GM18873 (cell line): ENCODE results near the gene WNT3.
"Not testable (repeated sequence)": the region's sequence is repeated elsewhere in the genome, so short reads cannot be mapped to it uniquely, and the experiment has no call there.

Experiments used
- ATAC-seq: cut with Tn5 transposase; IDR thresholded peaks from one replicate; pipeline ENCODE4 v1.9.1; 2021; ENCODE audit warnings: mild to moderate bottlenecking, moderate library complexity, moderate number of reproducible peaks; ENCODE audit not compliant: unreplicated experiment, low FRiP score

The WNT3 gene, protein sequence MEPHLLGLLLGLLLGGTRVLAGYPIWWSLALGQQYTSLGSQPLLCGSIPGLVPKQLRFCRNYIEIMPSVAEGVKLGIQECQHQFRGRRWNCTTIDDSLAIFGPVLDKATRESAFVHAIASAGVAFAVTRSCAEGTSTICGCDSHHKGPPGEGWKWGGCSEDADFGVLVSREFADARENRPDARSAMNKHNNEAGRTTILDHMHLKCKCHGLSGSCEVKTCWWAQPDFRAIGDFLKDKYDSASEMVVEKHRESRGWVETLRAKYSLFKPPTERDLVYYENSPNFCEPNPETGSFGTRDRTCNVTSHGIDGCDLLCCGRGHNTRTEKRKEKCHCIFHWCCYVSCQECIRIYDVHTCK

DNA sequence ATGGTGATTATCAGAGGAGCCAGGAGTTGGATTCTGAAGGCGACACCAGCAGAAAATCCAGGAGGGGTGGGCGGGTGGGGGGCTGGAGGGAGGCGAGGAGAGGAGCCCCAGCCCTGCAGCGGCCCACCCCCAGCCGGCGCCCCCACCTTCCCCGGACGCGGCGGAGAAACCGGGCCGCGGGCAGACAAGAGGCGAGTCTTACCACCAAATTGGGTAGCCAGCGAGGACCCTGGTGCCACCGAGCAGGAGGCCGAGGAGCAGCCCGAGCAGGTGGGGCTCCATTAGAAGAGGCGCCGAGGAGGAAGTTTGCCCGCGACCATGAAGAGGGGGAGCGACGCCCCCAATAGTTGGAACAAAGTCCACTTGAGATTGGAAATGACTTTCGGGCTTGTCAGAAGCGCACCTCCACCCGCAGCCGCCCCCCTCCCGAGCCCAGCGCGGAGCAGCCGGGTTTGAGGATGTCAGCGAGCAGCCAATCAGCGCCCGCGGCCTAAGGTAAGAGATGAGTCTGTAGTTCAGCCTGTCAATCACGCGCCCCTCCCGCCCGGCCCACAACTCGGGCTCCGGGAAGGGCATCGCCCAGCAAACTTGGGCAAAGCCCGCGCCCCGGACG, at the start of gene WNT3:
Gene WNT3, minus strand, starts transcription at position 377 of the 613 bp plus-strand sequence. Its CDS starts 95 bp downstream, at position 282.
- no peak for ATAC-seq

DNA sequence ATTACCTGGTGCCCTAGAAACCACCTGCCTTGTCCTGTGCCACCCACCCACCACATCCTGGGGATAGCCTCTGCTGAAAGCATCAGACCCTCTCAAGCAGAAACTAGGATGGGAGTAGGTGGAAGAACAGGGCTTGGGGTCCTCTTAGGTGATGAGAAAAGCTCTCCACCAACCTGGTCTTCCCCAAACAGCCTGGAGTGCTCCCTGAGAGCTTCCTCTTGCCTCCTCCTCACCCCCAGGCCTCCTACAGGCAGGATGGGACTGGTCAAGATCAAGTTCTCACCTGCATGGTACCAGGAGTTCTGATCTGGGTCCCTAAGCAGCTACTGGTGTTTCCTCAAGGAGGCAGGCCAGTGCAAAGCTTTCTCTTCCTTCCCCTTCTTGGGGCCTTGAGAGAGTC, 48.3 kb upstream of the WNT3 start:
- no peak for ATAC-seq

DNA sequence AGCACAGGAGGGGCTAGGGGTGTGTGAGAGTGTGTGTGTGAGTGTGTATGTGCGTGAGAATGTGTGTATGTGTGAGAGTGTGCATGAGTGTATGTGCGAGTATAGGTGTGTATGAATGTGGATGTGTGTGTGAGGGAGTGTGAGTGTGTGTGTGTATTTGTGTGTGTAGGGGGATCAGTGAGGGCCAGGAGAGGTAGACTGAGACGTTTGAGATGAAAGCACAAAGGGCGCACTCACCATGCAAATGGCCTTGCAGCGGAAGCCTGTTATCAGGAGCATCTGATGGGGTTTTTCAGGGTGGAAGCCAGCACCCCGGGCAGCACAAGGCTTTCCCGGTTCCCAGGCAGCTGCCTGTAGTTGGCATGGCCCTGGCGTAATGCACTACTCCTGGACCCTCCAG, 47.8 kb upstream of the WNT3 start:
- ATAC-seq = no peak

DNA sequence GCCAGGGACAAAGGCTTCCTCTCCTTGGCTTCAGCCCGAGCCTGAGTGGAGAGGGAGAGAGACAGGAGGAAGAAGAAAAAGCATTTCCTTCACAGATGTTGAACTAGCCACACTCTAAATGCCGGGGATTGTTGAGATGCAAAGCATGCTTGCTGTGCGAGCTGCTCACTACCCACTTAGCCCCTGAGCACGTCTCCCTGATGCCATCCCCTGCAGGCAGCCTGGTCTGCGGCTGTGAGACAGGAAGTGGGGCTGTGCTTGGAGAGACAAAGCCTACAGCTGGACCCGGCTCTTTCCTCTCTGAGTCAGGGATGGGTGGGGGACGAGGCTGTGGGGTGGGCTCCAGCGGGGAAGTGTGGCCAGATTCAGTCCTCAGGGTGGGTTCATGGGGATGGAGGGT, 46.6 kb upstream of the WNT3 start:
- no peak for ATAC-seq

DNA sequence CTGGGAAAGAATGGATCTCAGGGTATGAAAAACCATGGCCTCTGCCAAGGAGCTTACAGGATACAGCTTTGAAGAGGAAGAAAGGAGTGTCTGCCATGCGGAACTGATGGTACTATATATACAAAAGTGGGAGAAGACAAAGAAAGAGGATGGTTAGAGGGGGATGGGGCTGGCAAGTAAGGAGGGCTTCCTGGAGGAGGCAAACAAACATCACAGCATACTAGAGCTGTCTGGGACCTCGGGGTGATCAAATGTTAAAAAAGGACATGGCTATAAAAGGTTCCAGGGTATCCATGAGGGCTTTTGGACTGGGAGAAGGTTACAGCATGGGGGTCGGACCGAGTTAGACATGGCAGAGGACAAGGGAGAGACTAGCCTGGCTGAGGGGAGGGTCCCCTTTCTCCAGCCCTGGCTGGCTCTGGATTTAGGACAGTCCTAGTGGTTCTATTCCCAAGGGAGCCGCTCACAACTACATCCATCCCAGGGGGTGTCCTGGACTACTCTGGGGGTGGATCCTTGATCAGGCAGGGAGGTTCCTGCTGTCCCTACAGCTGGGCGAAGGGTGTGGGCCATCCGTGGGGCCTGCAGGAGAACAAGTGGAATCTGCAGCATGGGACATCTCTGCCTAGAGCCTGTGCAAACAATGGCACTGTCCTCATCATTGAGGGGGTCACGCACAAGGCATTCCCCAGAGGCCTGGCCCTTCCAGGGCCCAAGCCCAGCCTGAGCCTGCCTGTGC, 45.1 kb upstream of the WNT3 start:
- ATAC-seq = no peak

DNA sequence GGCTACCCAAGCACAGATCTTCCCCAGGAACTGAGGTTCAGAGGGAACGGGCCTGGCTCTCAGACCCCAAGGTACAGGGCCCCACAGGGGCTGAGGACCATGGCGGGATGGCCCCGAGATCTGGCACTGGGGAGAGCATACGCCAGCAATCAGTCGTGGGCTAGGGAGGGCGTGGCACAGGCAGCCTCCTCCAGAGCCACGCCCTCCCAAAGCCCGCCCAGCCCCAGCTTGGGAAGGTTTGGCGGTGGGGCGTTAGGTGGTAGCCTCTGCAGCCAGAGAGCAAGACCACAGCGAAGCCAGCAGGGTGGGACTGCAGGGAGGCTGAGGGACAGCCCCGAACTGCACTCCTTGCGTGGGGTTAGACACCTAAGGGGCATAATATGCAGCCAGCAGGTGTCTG, 44.5 kb upstream of the WNT3 start:
- no peak for ATAC-seq

DNA sequence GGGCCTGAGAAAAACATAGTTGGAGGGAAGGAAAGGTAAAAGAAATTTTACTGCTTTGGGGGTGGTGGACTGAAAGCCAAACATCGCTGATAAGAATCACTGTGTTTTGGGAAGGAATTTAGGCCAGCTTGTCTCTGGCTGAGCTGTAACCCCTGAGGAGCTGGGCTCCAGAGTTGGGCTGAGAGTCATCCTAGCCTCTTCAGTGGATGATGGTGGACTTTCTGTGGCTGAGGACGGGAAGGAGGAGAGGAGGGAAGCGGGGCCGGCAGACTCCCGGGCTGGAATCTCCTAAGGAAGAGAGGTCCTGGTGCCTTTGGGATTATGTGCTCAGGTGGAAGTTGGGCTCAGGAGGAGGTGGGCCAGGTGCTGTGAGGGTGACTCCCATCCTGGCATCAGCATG, 41.5 kb upstream of the WNT3 start:
- ATAC-seq = no peak

DNA sequence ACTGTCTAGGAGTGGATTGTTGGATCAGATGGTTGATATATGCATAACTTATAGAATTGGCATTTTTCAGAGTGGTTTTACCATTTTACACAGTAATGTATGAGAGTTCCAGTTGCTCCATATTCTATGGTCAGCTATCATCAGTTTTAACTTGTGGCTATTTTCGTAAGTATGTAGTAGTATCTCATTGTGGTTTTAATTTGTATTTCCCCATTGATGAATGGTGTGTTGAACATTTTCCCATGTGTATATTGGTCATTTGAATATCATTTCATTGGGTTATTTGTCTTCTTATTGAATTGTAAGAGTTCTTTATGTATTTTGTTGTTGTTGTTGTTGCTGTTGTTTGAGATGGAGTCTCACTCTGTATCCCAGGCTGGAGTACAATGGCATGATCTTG, 39.1 kb upstream of the WNT3 start:
- no peak for ATAC-seq

DNA sequence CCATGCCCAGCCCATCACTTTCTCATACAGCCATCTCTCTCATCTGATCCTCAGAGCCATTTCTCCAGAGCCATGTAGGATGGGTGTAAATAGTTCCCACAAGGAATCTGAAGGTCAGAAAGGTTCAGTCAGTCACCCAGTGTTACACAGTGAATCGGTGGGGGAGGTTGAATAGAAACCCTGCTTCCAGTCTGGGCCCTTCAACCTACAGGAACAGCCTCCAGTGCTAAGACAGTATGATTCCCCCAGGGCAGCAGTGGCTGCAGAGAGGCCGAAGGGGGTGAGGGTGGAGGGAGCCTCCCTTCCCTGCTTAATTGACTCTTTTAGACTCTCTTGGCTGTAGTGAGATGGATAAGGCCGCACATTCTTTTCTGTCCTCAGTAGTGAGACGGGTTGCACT, 36.5 kb upstream of the WNT3 start:
- no peak for ATAC-seq

DNA sequence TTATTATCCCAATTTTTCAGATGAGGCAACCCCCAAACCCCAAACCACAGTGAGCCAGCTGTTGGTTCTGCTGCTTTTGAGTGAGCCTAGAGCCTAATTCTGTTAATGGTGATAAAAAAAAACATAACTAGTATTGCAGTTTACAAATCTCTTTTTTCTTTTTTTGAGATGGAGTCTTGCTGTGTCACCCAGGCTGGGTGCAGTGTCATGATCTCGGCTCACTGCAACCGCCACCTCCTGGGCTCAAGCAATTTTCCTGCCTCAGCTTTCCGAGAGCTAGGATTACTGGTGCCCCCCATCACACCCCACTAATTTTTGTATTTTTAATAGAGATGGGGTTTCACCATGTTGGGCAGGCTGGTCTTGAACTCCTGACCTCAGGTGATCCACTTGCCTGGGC, 36.0 kb upstream of the WNT3 start:
- no peak for ATAC-seq

DNA sequence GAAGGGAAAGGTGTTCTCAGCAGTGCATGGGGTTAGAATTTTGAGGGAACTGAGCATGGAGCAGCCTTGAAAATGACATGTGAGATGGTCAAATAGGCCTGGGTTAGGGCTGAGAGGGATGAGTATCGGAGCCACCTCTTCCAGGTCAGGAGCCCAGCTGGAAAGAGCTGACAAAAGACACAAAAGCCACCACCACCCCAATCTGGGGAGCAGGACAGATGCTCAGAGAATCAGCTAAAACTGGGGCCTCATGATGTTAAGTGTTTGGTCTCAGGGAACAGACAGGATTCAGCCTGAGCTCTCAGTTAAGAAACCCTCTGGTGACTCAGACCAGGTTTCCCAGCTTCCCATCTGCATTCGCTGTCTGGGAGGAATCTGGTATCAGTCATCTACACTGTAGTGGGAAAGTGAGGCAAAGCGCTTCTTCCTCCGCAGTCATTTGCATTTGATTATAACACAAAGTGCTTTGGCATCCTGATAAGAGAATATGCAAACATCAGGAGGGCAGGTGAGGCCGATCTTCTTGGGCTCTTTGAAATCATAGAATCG, 35.5 kb upstream of the WNT3 start:
- ATAC-seq = no peak

DNA sequence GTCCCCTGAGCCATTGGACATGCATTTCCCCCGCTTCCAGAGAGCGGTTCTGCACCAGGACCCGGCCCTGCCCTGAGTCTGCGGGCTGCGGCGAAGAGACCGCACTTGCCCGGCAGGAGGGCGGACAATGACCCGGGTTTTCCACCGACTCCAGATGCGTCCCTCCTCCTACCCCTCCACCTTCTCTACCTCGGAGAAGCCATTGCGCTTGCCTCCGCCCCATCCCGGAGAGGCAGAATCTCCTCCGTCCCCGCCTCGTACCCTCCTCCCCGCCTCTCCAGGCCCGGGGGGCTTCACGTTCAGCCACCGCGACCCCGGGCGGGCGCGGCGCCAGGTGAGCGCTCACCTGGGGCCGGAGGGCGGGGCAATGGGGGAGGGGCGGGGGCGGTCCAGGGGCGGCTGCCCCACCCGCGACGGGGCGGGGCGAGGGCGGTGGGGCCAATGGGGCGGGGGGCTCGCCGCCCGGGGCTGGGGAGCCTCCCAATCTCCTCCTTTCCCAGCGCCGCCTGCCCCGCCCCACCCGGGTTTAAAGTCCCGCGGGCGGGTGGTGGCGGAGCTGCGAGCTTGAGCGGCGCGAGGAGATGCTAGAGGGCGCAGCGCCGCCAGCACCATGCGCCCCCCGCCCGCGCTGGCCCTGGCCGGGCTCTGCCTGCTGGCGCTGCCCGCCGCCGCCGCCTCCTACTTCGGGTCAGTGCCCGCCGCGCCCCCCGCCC, 32.7 kb upstream of the WNT3 start, which contains the start of gene WNT9B:
Gene WNT9B, plus strand, starts transcription at position 555 of the 713 bp plus-strand sequence. Its CDS starts 56 bp downstream, at position 611.
- ATAC-seq = no peak

DNA sequence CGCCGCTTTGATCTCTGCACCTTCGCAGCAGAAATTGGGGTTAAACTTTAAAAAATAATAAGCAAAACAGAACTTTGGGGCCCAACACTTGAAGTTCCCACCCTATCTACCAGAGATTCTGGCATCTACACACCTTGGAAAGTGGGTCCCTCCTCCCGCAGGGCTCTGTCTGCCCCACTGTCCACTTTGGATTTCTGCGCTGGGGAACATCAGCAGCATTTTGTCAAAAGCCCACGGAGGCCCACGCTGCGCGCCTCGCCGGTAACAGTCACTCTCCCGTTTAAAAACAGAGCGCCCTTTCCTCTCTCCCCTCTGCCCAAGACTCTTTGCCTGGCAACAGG, 32.2 kb upstream of the WNT3 start:
- no peak for ATAC-seq

DNA sequence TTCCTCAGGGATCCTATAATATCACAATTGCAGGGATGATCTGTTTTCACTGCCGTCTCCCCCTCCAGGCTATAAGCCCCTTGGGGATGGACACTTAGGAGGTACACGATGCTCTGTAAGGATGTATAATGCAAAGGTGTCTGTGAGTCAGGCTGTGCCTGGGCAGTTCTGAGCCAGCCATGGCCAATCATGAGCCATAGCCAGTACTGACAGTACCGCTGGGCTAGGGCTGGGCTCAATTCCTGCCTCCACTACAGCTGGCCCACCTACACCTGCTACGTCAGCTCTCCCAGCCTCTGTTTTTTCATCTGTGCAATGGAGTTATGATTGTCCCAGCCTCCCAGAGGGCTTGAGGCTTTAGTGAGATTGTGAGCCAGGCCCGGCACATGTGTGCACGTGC, 30.0 kb upstream of the WNT3 start:
- ATAC-seq = no peak

DNA sequence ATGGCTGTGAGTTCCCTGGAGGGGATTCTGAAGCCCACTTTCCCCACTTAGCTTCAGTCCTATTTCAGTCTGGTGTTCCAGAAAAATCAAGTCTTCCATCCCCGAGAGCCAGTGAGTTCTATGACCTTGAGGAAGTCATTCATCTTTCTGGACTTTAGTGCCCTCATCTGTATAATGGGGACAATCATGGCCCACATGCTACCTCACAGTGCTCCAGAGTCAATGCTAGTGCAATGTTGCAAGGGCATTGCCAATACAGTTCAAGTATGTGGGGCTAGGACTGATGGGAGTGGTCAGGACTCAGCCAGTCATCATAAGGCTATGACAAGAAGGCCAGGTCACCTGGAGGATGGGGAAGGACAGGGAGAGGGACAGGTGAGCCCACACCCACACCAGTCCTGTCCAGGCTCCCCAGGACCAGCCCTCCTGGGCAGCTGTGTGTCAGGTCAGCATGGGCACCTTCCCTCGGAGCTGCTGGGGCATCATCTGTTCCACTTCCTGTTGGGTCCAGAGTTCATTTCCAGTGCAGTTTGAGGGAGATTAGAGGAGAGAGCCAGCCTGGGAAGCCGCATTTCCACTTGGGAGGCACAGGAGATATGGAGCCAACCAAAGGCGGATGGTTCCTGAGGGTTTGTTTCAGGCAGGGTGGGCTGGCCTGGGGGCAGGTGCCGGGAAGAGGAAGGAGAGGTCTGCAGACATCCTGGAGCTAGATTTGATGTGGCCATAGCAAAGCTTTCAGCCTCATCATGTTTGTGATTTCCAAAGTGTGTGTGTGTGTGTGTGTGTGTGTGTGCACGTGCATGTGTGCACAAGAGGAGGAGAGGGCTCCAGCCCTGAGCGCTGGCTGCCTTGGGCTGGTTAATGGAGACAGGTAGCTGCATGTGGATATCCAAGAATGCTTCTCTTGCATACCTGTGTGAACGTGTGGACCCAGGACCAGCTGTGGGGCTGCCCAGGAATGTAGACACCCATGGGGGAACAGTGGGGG, 29.0 kb upstream of the WNT3 start:
- ATAC-seq = no peak

DNA sequence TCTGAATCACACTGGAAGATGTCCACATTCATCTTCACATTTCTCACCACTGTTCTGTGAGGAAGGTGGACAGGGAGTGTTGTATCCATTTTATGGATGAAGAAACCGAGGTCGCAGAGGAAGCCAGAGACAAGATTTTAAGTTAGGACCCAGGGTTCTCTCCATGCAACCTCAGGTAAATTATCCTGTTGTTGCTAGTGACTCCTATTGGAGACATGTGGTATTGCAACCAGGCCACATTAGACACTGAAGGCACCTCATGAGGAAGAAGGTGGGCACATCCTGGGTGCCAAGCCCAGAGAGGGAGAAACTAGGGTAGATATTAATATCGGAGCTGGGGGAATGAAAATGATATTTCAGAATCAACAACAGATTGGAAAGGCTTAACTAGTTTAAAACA, 24.3 kb upstream of the WNT3 start:
- ATAC-seq = no peak

DNA sequence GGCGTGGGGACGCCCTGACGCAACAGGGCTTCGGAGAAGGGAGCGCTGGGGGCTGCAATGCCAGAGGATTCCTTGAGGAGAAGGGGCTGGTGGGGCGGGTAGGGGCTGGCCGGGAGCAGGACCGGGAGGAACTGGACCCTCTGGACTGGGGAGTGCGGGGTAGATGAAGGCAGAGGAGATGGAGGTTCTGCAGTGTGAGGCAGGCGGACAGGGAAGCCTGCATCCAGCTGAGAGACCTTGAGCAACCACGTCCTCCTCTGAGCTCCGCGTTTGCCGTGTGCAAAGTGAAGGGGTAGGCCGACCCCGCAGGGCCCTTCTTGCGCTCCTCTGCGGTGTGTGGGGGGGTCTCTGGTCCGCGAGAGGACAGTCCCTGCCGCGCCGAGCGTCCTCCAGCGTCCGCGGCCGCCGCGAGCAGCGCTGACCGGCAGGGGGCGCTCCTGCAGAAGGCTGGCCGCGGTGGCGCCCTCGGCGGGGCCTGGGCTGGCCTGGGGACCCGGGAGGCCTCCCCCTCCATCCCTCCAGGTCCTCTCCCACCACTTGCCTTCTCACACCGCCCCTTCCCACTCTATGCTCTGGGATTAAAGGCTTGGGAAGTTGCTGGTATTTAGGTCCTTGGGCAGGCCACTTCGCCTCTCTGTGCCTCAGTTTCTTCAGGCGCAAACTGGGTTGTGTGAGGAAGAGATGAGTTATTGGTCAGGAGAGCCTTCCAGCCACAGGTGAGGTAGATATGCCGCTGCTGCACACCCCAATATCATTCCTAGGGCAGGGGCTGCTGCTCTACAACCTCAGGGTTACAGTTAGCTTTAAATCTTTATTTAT, 23.3 kb upstream of the WNT3 start:
- no peak for ATAC-seq

DNA sequence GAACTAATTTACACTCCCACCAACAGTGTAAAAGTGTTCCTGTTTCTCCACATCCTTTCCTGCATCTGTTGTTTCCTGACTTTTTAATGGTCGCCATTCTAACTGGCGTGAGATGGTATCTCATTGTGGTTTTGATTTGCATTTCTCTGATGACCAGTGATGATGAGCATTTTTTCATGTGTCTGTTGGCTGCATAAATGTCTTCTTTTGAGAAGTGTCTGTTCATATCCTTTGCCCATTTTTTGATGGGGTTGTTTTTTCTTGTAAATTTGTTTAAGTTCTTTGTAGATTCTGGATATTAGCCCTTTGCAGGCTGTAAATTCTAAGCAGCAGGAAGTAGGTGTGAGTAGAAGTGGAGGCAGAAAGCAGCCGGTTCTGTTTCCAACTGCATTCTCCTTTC, 22.1 kb upstream of the WNT3 start:
- not testable (repeated sequence) for ATAC-seq

DNA sequence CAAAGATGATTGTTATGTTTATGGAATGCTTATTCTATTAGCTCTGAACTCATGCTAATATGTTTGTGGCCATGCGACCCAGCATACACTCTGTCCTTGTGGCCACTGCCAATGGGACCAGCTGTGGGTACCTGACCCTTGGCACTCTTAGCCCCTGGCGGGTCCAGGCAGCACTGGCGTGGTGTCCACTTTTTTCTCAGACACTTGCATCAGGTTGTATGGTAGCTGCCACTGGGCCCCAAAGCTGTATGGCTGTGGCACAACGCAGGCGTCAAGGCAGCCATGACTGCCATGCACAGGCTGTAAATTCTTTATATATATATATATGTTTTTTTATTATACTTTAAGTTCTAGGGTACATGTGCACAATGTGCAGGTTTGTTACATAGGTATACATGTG, 20.7 kb upstream of the WNT3 start:
- ATAC-seq = no peak
